GM23338 (cell line): ENCODE results near the gene RRBP1. TPM values are rescaled to one million over a fixed set of nuclear protein-coding genes. Genes with fewer than 3 reads are reported as not detected.

ENCODE experiments used
- ATAC-seq: fragments of 200-7000 bp; cut with Tn5 transposase; 3 replicates; pipeline ENCODE4 v1.9.1; 2020
- DNase-seq: peaks from one replicate; pipeline ENCODE4 v3.0.0-alpha.2; 2015; ENCODE audit warnings: low spot score
- H2AFZ ChIP-seq: fragments of 200-600 bp; sonication (generic); 2 replicates; pipeline ENCODE4 v1.8.0; 2016; ENCODE audit warnings: antibody characterized with exemption, mild to moderate bottlenecking, moderate library complexity
- H3F3A ChIP-seq: fragments of 200-600 bp; sonication (generic); replicated peaks from 2 replicates; pipeline ENCODE4 v1.8.0; 2017; ENCODE audit warnings: antibody characterized with exemption, mixed run types, low read depth
- H3K27ac ChIP-seq: fragments of 200-600 bp; sonication (generic); 2 replicates; pipeline ENCODE4 v1.6.1; 2016; ENCODE audit warnings: low read depth
- H3K27me3 ChIP-seq: fragments of 200-600 bp; sonication (generic); 2 replicates; pipeline ENCODE4 v1.8.0; 2016; ENCODE audit warnings: mild to moderate bottlenecking, mixed run types, moderate library complexity; ENCODE audit not compliant: insufficient read depth
- H3K36me3 ChIP-seq: fragments of 200-600 bp; sonication (generic); 2 replicates; pipeline ENCODE4 v1.8.0; 2016; ENCODE audit warnings: mild to moderate bottlenecking; ENCODE audit not compliant: insufficient read depth
- H3K4me1 ChIP-seq: fragments of 200-600 bp; sonication (generic); 2 replicates; pipeline ENCODE4 v1.8.0; 2016; ENCODE audit warnings: mild to moderate bottlenecking, moderate library complexity; ENCODE audit not compliant: insufficient read depth
- H3K4me2 ChIP-seq: fragments of 200-600 bp; sonication (generic); 2 replicates; pipeline ENCODE4 v1.7.1; 2017; ENCODE audit warnings: mixed run types
- H3K4me3 ChIP-seq: fragments of 200-600 bp; sonication (generic); 2 replicates; pipeline ENCODE4 v1.6.1; 2016; ENCODE audit warnings: mixed run types
- H3K79me2 ChIP-seq: fragments of 200-600 bp; sonication (generic); replicated peaks from 2 replicates; pipeline ENCODE4 v1.8.0; 2017; ENCODE audit warnings: mild to moderate bottlenecking; ENCODE audit not compliant: insufficient read depth
- H3K9me2 ChIP-seq: fragments of 200-600 bp; sonication (generic); 2 replicates; pipeline ENCODE4 v1.8.0; 2017; ENCODE audit not compliant: insufficient read depth
- H4K20me1 ChIP-seq: fragments of 200-600 bp; sonication (generic); replicated peaks from 2 replicates; pipeline ENCODE4 v1.8.0; 2017; ENCODE audit warnings: mild to moderate bottlenecking; ENCODE audit not compliant: insufficient read depth
- H3K27ac Mint-ChIP-seq: 2 replicates; pipeline ENCODE4 v1.8.0; 2020; ENCODE audit warnings: inconsistent platforms, mild to moderate bottlenecking, moderate library complexity, mixed read lengths
- H3K27me3 Mint-ChIP-seq: 3 replicates; pipeline ENCODE4 v1.8.0; 2022; ENCODE audit warnings: low read depth, mild to moderate bottlenecking, moderate library complexity, mixed read lengths, inconsistent platforms; ENCODE audit not compliant: insufficient read depth, poor library complexity
- H3K36me3 Mint-ChIP-seq: 3 replicates; pipeline ENCODE4 v1.8.0; 2021; ENCODE audit warnings: low read depth, mild to moderate bottlenecking, inconsistent platforms, moderate library complexity, mixed read lengths
- H3K4me1 Mint-ChIP-seq: 3 replicates; pipeline ENCODE4 v1.8.0; 2020; ENCODE audit warnings: mild to moderate bottlenecking, inconsistent platforms, mixed read lengths
- H3K4me3 Mint-ChIP-seq: 3 replicates; pipeline ENCODE4 v1.8.0; 2021; ENCODE audit warnings: moderate library complexity, mild to moderate bottlenecking, inconsistent platforms, mixed read lengths
- H3K9me3 Mint-ChIP-seq: 3 replicates; pipeline ENCODE4 v1.8.0; 2020; ENCODE audit warnings: moderate library complexity, mild to moderate bottlenecking, inconsistent platforms, mixed read lengths
- CREB1 ChIP-seq: fragments of 250-450 bp; sonication (Bioruptor Pico); IDR thresholded peaks from 2 replicates; pipeline ENCODE4 v1.5.0; 2020; ENCODE audit warnings: low read depth, mild to moderate bottlenecking, moderate library complexity
- EZH2 ChIP-seq: fragments of 200-600 bp; sonication (generic); IDR thresholded peaks from one replicate; pipeline ENCODE4 v1.8.0; 2017; ENCODE audit warnings: antibody characterized with exemption, mild to moderate bottlenecking, low read depth; ENCODE audit not compliant: unreplicated experiment
- EZH2phosphoT487 ChIP-seq: fragments of 200-600 bp; sonication (generic); IDR thresholded peaks from one replicate; pipeline ENCODE4 v1.8.1; 2018; ENCODE audit warnings: antibody characterized with exemption; ENCODE audit not compliant: unreplicated experiment
- JUNB ChIP-seq: IDR thresholded peaks from one replicate; pipeline ENCODE4 v1.6.1; 2016; ENCODE audit warnings: antibody characterized with exemption; ENCODE audit not compliant: unreplicated experiment
- NANOG ChIP-seq: IDR thresholded peaks from 2 replicates; pipeline ENCODE4 v1.6.1; 2016; ENCODE audit warnings: antibody characterized with exemption, borderline replicate concordance
- POLR2AphosphoS5 ChIP-seq: IDR thresholded peaks from 2 replicates; pipeline ENCODE4 v1.6.1; 2016; ENCODE audit warnings: antibody characterized with exemption, low read depth
- REST ChIP-seq: IDR thresholded peaks from one replicate; pipeline ENCODE4 v1.6.1; 2018; ENCODE audit warnings: antibody characterized with exemption; ENCODE audit not compliant: unreplicated experiment
- STAT1 ChIP-seq: IDR thresholded peaks from one replicate; pipeline ENCODE4 v1.6.1; 2016; ENCODE audit warnings: antibody characterized with exemption; ENCODE audit not compliant: unreplicated experiment
- ZNF114 ChIP-seq: fragments of 250-450 bp; sonication (Bioruptor Pico); IDR thresholded peaks from 2 replicates; pipeline ENCODE4 v1.5.0; 2020; ENCODE audit warnings: mild to moderate bottlenecking, moderate library complexity
- ZNF331 ChIP-seq: fragments of 250-450 bp; sonication (Bioruptor Pico); IDR thresholded peaks from 2 replicates; pipeline ENCODE4 v1.5.0; 2020; ENCODE audit warnings: low read depth, mild to moderate bottlenecking, moderate library complexity
- ZNF462 ChIP-seq: fragments of 250-450 bp; sonication (Bioruptor Pico); IDR thresholded peaks from 2 replicates; pipeline ENCODE4 v1.5.0; 2020; ENCODE audit warnings: mild to moderate bottlenecking, moderate library complexity
- polyA plus RNA-seq: library from polyadenylated mRNA; unstranded; fragments of >200 nt; fragmentation: Nextera tagmentation; extraction: Ambion mirVana; gene quantifications from 2 replicates; pipeline ENCODE4 v1.2.1, GENCODE V29; 2016
- total RNA-seq: library from RNA; depleted of rRNA; stranded (reverse); fragments of >200 nt; shearing (Covaris generic); gene quantifications from 2 replicates; pipeline ENCODE4 v1.2.3, GENCODE V29; 2014
- TF ChIP-seq, protein P1 (sequence below): IDR thresholded peaks from 2 replicates; pipeline ENCODE4 v1.6.1; 2016; ENCODE audit warnings: antibody characterized with exemption
- TF ChIP-seq, protein P2 (sequence below), 2 experiments: fragments of 200-600 bp in 1 of 2; sonication (generic) in 1 of 2; conservative IDR thresholded peaks; 2 replicates each; pipeline versions ENCODE4 v1.5.1 to v1.6.1; 2016 to 2017; ENCODE audit warnings: antibody characterized with exemption in 2 of 2, low read depth in 2 of 2, mild to moderate bottlenecking in 2 of 2, moderate library complexity in 1 of 2

RRBP1 gene
- total and polyA plus RNA-seq, 2 experiments from 2014 or later, result 105 to 113 TPM

DNA sequence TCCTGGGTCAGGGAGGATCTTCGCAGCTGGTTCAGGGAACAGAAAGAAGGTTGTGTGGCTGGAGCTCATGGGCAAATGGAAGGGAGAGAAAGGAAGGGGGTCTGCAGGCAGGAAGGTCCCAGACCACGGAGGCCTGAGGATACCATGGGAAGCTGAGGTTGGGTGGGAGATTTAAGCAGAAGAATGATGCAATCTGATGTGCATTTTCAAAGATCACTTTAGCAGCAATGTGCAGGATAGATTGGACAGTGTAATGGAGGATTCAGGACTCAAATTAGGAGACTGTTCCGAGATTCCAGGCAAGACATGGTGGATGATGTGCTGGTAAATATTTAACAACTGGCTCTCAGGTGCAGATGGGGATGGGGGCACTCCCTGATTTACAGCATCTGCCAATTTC is 5.8 kb upstream of the RRBP1 start:
- Histone ChIP-seq H3K27ac (no peak overlapping the region), H3K4me1 (peaks cover 9% of the 10 kb centered on the region), H3K4me3 (no peak overlapping the region), H3F3A (0 out of 2 replicates have a peak, but pooled peaks cover 2% of the 10 kb centered on the region), H3K79me2 (no peaks in the 10 kb centered on the region), H3K4me2 (no peak overlapping the region), H4K20me1 (no peaks in the 10 kb centered on the region), H3K36me3 (no peaks in the 10 kb centered on the region), H3K9me2 (no peaks in the 10 kb centered on the region), H3K27me3 (no peaks in the 10 kb centered on the region), H2AFZ (no peak overlapping the region)
- ATAC-seq (no peak), DNase-seq (no peak)
- Mint-ChIP-seq H3K4me3 (no peak overlapping the region), H3K4me1 (peaks cover 6% of the 10 kb centered on the region), H3K27me3 (peaks cover 11% of the 10 kb centered on the region), H3K27ac (no peak overlapping the region), H3K9me3 (peaks cover 15% of the 10 kb centered on the region; the same call in 1 of the 3 replicates), H3K36me3 (no peaks in the 10 kb centered on the region; the same call in 2 of the 3 replicates)
- no peak for TF ChIP-seq POLR2AphosphoS5
- TF ChIP-seq CREB1 (CRISPR knock-in tag), result no peak
- TF ChIP-seq, protein P1, sequence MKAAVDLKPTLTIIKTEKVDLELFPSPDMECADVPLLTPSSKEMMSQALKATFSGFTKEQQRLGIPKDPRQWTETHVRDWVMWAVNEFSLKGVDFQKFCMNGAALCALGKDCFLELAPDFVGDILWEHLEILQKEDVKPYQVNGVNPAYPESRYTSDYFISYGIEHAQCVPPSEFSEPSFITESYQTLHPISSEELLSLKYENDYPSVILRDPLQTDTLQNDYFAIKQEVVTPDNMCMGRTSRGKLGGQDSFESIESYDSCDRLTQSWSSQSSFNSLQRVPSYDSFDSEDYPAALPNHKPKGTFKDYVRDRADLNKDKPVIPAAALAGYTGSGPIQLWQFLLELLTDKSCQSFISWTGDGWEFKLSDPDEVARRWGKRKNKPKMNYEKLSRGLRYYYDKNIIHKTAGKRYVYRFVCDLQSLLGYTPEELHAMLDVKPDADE, result no peak
- no peak for TF ChIP-seq JUNB
- no peak for TF ChIP-seq EZH2phosphoT487
- TF ChIP-seq ZNF462, result no peak
- no peak for TF ChIP-seq STAT1
- TF ChIP-seq ZNF331, result no peak
- TF ChIP-seq ZNF114 (CRISPR knock-in tag), result no peak
- TF ChIP-seq REST, result no peak
- TF ChIP-seq, protein P2, sequence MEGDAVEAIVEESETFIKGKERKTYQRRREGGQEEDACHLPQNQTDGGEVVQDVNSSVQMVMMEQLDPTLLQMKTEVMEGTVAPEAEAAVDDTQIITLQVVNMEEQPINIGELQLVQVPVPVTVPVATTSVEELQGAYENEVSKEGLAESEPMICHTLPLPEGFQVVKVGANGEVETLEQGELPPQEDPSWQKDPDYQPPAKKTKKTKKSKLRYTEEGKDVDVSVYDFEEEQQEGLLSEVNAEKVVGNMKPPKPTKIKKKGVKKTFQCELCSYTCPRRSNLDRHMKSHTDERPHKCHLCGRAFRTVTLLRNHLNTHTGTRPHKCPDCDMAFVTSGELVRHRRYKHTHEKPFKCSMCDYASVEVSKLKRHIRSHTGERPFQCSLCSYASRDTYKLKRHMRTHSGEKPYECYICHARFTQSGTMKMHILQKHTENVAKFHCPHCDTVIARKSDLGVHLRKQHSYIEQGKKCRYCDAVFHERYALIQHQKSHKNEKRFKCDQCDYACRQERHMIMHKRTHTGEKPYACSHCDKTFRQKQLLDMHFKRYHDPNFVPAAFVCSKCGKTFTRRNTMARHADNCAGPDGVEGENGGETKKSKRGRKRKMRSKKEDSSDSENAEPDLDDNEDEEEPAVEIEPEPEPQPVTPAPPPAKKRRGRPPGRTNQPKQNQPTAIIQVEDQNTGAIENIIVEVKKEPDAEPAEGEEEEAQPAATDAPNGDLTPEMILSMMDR (conservative IDR thresholded peaks at IDR 0.05; ENCODE audit: low read depth in 2 of 2), result no peak
- TF ChIP-seq EZH2, result no peak
- no peak for TF ChIP-seq NANOG
